GM21717 (cell line): ENCODE results near the gene REEP1.
"Not testable (repeated sequence)": the region's sequence is repeated elsewhere in the genome, so short reads cannot be mapped to it uniquely, and the experiment has no call there.

Experiments used
- ATAC-seq: cut with Tn5 transposase; IDR thresholded peaks from one replicate; pipeline ENCODE4 v1.9.1; 2021; ENCODE audit warnings: mild to moderate bottlenecking, moderate library complexity; ENCODE audit not compliant: unreplicated experiment

Gene REEP1

GRCh38 chr2:86347401-86347800 lies 10.0 kb upstream of the REEP1 start:
- no peak for ATAC-seq

DNA sequence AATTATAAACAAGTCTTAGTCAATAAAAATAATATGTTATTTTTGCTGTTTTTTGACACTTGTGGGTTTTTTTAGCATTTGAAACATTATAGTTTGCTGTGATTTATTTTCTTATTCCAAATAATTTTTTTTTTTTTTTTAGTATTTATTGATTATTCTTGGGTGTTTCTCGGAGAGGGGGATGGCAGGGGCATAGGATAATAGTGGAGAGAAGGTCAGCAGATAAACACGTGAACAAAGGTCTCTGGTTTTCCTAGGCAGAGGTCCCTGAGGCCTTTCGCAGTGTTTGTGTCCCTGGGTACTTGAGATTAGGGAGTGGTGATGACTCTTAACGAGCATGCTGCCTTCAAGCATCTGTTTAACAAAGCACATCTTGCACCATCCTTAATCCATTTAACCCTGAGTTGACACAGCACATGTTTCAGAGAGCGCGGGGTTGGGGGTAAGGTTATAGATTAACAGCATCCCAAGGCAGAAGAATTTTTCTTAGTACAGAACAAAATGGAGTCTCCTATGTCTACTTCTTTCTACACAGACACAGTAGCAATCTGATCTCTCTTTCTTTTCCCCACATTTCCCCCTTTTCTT lies 8.5 kb upstream of the REEP1 start:
- not testable (repeated sequence) for ATAC-seq

DNA sequence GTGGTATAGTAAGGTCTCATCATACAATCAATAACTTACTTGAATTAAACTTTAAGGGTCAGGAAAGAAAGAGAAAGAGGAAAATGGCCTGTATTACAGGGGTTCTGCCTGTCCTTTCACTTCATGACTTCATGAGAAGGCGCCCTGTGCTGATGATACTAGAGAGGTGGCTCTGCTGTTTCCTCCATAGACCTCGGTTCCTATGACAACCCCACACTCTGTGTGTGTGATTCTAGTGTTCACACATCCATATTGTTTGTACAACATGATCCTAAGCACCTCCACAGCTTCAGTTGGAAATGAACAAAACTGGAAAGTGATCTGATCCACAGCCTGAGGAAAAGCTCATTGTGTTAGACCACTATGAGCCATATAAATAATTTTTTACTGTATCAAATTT lies 7.0 kb upstream of the REEP1 start:
- ATAC-seq, result no peak

- no peak for ATAC-seq
Measured at GRCh38 chr2:86342488-86342887, 5.1 kb upstream of the REEP1 start.

DNA sequence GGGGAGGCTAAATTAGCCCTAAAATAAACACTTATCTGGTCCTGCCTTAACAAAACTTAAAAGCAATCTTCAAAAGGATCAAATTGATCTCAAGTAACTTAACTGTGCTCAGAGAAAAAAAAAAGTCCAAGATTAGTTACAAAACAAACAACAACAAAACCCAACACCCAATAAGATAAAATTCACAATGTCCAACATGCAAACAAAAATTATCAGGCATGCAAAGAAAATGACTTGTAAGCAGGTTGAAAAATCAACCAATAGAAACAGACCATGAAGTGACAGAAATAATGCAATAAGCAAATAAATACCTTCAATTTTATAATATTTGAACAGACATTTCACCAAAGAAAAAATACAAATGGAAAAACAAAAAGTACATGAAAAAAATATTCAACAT lies 4.0 kb upstream of the REEP1 start:
- no peak for ATAC-seq

GRCh38 chr2:86338778-86339295 lies 1.4 kb upstream of the REEP1 start:
- no peak for ATAC-seq

DNA sequence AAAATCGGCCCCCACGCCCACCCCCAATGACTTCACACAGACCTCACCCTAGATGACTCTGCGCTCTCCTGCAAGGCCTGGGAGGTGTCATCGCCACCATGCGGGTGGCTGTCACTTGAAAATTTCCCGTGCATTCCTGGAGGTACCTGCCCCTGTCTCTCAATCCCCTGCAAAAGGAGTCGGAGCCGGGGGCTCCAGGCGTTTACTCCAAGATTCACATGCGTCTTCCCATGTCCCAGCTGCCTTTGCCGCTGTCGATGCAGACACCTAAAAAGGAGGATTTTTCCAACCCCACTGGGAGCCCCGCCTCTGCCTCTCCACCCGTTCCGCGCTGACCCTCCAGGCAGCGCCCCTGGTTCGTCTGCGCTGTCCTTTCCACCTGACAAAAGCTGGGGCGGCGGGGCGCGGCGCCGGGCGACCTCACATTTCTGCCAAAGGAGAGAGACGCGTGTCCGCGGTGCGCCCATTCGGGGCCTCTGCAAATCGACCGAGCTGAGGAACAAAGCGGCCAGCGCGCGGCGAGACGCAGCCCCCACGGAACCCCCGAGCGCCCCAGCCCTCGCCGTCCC lies 667 bp downstream of the REEP1 start:
- ATAC-seq, result no peak

- no peak for ATAC-seq
Measured at GRCh38 chr2:86335865-86336674, 1.4 kb downstream of the REEP1 start.

GRCh38 chr2:86333378-86333777 lies 4.0 kb downstream of the REEP1 start:
- no peak for ATAC-seq

DNA sequence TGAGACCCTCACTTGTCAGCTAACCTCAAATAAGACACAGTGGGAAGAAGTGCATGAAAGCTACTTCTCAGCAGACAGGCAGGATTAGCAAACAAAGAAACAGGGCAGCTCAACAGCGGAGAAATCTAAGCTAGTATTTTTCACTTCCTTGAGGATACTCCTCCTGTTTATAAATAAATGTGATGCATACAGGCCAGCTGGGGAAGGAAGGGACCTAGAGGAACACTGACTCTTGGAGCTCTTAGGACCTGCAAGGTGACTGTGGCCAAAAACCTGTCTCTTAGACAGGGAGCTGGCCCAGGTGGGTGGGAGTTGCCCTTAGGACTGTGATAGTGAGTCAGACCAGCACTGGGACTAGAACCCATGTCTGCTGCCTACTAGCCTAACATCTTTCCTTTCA lies 4.8 kb downstream of the REEP1 start:
- ATAC-seq, result no peak

DNA sequence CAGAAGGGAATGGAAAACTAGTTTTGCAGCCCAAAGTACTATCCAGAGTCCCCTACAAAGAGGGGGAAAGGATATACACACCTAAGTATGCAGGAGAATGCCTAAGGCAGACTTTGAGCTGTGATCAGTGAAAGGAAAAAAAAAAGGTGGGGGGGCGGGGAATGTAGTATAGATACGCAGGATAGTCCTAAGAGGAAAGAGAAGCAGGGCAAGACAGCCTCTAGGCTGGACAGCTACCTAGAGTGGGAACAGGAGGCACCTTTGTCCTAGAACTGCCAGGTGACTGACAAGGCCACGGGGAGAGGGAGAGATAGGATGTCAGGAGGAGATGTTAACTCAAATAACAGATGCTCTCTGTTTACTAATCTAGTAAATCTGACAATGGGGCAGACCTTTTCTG lies 6.0 kb downstream of the REEP1 start:
- no peak for ATAC-seq

DNA sequence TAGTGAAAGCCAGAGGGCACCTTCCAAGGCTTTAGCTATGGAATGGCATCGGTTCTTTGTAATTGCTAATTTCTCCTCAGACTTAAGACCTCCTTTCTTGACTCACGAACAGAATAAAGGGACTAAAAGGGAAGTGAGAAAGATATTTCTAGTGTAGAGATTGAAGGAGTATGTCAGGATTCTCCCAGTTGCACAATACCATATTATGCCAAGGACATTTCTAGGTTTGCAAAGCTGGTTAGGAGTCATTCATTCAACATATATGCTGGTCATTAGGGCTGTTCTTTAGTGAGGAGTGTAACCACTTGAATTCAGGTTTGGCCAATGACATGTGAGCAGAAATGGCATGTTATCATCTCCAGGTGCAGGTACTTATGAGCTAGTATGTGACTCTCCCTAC lies 7.4 kb downstream of the REEP1 start:
- ATAC-seq, result no peak

DNA sequence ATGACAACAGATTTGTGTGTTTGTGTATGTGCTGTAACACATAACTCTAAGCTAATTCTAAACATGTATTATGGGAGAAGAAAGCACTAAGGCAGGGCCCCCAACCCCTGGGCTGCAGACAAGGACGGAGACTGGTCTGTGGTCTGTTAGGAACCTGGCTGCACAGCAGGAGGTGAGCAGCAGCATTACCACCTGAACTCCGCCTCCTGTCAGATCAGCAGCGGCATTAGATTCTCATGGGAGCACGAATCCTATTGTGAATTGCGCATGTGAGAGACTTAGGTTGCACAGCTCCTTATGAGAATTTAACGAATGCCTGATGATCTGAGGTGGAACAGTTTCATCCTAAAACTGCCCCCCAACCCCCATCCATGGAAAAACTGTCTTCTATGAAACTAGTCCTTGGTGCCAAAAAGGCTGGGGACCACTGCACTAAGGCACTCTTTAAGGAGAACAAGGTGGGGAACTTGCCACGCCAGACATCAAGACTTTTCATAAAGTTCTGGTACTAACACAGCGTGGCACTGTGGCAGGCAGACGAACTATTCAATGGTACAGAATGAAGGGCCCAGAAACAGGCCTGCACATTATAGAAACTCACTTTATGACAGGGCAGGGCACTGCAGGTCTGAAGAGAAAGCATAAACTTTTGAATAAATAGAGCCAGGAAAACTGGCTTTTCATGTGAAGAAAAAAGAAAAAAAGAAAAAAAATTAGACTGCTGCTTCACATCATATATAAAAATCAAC lies 14.0 kb downstream of the REEP1 start:
- no peak for ATAC-seq

GRCh38 chr2:86319700-86320580 lies 17.5 kb downstream of the REEP1 start:
- ATAC-seq, result no peak

DNA sequence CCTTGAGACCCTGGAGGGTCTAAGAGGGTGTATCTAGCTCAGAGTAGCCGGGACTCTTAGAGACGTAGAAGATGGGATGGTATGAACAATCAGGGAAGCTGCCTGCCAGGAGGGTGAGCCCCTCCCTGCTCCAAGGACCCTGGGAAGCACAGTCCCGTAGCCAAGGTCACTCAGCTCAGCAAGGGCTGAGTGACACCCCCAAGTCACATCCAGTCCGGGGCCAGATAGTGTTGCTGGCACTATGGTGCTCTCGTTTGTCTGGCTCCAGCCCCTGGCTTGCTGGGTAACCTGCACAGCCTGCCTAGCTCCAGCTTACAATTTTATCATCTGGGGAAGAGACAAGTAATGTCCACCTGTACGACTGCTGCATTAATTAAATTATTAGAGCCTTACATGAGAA lies 22.3 kb downstream of the REEP1 start:
- ATAC-seq, result no peak

DNA sequence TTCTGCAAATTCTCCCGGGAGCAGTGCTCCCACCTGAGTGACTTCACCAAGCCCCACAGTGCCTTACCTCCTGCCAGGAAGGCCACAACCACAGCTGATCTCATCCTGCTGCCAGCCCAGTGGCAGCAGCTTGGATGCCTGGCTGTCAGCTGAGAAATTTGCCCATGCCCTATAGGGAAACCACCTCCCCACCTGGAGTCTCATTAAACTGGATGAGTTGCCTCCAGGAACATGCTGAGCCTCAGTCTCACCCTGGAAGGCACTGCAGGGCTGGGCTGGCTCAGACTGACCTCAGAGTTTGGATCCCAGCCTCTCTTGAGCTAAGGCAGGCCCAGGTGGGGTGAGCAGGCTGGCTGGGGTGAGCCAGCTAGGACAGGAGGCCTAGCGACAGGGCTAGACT lies 23.3 kb downstream of the REEP1 start:
- no peak for ATAC-seq

- ATAC-seq, result no peak
Measured at GRCh38 chr2:86313341-86313740, 24.1 kb downstream of the REEP1 start.

DNA sequence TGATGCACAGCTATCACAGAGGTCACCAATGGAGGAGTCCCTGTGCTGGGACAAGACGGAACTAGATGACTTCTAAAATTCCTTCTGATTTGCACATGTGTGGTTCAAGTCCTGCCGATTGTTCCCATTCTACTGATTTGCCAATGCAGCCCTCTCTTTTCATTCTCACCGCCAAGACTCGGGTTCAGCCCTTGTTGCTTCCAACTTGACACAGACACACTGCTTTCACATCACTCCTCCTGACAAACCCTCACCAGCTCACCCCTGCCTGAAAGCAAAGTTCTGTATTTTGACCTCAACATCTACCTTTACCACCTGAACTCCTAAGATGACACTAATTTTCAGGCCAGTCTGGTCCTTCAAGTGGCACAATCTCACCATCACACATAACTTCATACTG lies 25.5 kb downstream of the REEP1 start:
- ATAC-seq, result no peak

DNA sequence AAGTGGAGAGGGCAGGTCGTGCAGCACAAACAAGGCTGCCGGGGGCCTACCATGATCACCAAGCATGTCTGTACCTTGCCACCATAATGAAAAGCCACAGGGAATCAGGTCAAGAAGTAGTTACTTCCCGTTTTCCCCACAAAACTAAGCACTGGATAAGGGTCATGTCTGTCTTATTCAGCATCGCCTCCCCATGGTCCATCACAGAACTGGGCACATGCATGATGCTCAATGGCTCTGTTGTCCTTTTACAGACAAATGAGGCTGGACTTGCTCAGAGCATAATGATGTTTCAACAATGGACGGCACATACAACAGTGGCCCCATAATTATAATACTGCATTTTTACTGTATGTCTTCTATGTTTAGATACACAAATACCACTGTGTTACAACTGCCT lies 27.5 kb downstream of the REEP1 start:
- no peak for ATAC-seq

- no peak for ATAC-seq
Measured at GRCh38 chr2:86308984-86309695, 28.3 kb downstream of the REEP1 start.
